ENCODE results near the gene HNRNPAB.

HNRNPAB gene

GRCh38 chr5:178204182-178204934 lies at the start of gene HNRNPAB:
TSS of gene HNRNPAB (plus strand) at chr5:178204533. CDS start at chr5:178204838, 305 bp downstream.
- peak; percentile 80 to 93 for DNase-seq

- no peak for DNase-seq
Observed at GRCh38 chr5:178155065-178155464, 49.3 kb upstream of the HNRNPAB start.

- DNase-seq: no peak
Observed at GRCh38 chr5:178160176-178160575, 44.2 kb upstream of the HNRNPAB start.

GRCh38 chr5:178162481-178162880 lies 41.9 kb upstream of the HNRNPAB start:
- no peak for DNase-seq

GRCh38 chr5:178163772-178164735 lies 40.3 kb upstream of the HNRNPAB start:
- peak; percentile 56 to 87 for DNase-seq

GRCh38 chr5:178165581-178165980 lies 38.8 kb upstream of the HNRNPAB start:
- no peak for DNase-seq

GRCh38 chr5:178170455-178170854 lies 33.9 kb upstream of the HNRNPAB start:
- no peak for DNase-seq

GRCh38 chr5:178174456-178174855 lies 29.9 kb upstream of the HNRNPAB start:
- no peak for DNase-seq

- DNase-seq: no peak
Observed at GRCh38 chr5:178176791-178177190, 27.5 kb upstream of the HNRNPAB start.

- no peak for DNase-seq
Observed at GRCh38 chr5:178177569-178177968, 26.8 kb upstream of the HNRNPAB start.

- DNase-seq: peak; percentile 15 to 32
Observed at GRCh38 chr5:178180141-178180863, 24.0 kb upstream of the HNRNPAB start.

- no peak for DNase-seq
Observed at GRCh38 chr5:178182158-178182876, 22.0 kb upstream of the HNRNPAB start.

GRCh38 chr5:178186427-178186826 lies 17.9 kb upstream of the HNRNPAB start:
- no peak for DNase-seq

- no peak for DNase-seq
Observed at GRCh38 chr5:178187014-178187413, 17.3 kb upstream of the HNRNPAB start, which contains the start of gene GMCL2. TSS of gene GMCL2 (minus strand) at chr5:178187371. CDS start at chr5:178187299, 72 bp downstream.

GRCh38 chr5:178189433-178189832 lies 14.9 kb upstream of the HNRNPAB start:
- DNase-seq: no peak

GRCh38 chr5:178191661-178192060 lies 12.7 kb upstream of the HNRNPAB start:
- no peak for DNase-seq

GRCh38 chr5:178192244-178192643 lies 12.1 kb upstream of the HNRNPAB start:
- no peak for DNase-seq

GRCh38 chr5:178192787-178193186 lies 11.5 kb upstream of the HNRNPAB start:
- DNase-seq: no peak

GRCh38 chr5:178193251-178193809 lies 11.0 kb upstream of the HNRNPAB start:
- peak; percentile 37 to 38 for DNase-seq

- DNase-seq: no peak
Observed at GRCh38 chr5:178194026-178194425, 10.3 kb upstream of the HNRNPAB start.

- DNase-seq: no peak
Observed at GRCh38 chr5:178196281-178196812, 8.0 kb upstream of the HNRNPAB start.

- no peak for DNase-seq
Observed at GRCh38 chr5:178196986-178197385, 7.3 kb upstream of the HNRNPAB start.
